ENCODE measurements around the gene DOCK2. TPM values are rescaled to one million over a fixed set of nuclear protein-coding genes. Genes with fewer than 3 reads are reported as not detected.

The DOCK2 gene
- total RNA-seq, 1 donor from 2014 or later = 13.5 TPM

- no peak for DNase-seq (ENCODE audit: low read depth)
Measured at GRCh38 chr5:169905017-169905416, 267.9 kb downstream of the DOCK2 start.

DNA sequence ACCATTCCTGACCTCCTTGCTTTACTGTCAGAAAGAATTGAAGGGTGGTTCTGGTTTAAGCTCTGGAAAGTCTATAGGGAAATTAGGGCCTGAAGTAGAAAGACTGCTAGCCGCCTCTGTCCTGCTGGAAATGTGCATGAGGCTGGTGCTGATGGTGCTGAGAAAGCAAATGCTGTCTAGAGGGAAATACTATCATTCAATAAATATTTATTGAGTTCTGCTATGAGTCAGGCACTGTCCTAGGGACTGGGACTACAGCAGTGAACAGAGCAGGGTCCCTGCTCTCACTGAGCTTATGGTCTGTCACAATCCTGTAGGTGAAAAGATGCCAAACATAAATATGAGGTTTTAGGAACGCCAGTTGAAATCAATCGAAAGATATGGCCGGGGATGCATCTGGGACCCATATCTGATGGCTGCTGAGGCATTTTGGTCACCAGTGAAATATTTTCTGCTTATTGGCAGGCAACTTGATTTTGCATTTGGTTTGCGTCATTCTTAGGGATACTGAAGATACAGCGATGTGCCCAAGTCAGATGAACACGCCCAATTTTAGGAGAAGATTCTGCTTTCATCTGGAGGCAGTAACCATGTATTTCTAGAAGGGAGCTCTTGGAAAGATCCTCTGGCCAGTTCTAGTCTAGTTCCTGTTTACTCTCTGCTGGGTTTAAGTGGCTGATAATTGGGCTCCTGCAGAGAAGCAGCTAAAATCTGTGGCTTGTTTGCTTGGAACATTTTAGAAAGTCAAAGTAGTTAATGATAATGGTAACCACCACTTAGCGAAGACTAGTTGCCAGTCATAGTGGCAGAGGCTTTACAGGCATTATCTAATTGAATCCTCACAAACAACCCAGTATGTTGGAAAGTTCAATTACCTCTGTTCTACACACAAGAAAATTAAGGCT is 269.9 kb downstream of the DOCK2 start:
- no peak for DNase-seq (ENCODE audit: low read depth)

DNA sequence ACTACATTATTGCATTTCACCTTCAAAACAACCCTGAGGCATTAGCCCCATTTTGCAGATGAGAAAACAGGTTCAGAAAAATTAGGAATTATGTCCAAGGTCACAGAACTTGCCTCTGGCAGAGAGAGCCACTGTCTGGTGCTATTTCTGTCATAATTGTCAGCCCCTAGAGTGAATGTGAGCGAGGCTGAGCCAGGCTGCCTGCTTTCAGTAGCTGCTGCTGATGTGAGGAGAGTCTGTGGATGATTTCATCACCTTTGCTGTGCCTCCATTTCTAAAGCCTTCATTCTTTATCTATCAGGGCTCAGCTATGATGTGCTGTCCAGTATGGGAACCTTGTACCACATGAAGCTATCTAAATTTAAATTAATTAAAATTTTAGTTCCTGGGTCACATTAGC is 271.8 kb downstream of the DOCK2 start:
- no peak for DNase-seq (ENCODE audit: low read depth)

DNA sequence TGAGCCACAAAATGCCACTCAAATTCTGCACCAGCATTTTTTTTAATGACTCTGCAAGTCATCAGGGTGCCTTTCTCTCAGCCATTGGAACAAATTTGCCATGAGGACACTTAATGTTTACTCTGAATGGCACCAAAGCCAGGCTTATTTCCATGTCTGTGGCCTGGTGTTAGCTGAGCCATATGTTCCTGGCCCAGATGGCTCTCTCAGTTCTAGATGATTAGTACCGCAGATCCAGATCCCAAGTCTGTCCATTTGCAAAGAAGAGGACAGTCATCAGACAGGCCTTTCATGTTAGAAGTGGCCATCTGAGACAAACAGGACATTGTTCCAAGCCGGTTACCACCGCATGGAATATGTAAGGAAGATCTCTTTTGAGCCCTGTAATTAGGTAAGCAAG is 272.9 kb downstream of the DOCK2 start:
- no peak for DNase-seq (ENCODE audit: low read depth)

- DNase-seq (ENCODE audit: low read depth) = no peak
Measured at GRCh38 chr5:169910393-169910792, 273.3 kb downstream of the DOCK2 start.

GRCh38 chr5:169911448-169912212 is 274.6 kb downstream of the DOCK2 start:
- DNase-seq (ENCODE audit: low read depth) = peak; percentile 40

- DNase-seq (ENCODE audit: low read depth) = no peak
Measured at GRCh38 chr5:169913479-169913878, 276.4 kb downstream of the DOCK2 start.

DNA sequence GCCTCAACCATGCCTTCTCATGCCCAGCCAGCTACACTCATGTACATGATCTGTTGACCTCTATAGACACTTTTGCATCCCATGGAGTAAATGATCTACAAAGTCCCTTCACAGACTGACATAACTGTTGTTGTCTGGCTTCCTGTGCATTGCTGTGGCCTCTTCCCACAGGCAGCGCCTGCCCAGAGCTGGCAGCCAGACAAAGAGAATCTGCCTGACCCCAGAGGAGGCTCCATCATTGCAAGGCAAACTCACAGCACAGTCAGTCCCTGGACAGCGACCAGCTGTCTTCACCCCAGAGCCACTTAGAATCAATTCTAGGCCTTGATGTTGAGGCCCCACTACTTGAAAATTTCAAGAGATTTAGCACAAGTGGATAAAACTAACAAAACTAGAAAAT is 277.7 kb downstream of the DOCK2 start:
- DNase-seq (ENCODE audit: low read depth) = peak; percentile 40

DNA sequence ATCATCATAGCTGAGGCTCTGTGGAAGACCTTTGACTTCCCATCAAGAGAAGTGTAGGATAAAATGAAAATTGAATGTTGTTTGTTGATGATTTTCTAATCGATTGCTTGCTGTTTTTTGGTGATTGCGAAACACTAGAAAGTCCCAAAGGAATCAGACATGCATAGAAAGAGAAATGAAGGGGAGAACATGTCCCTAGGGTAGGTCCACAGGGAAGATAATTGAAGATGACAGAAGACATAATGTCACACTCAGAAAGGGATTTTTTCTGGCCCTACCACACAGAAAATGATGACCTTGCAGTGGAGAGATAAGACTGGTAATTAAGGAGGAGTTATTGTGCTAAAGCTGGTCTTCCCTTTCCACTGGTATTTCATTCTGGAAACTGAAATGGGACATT is 280.4 kb downstream of the DOCK2 start:
- peak; percentile 19 for DNase-seq (ENCODE audit: low read depth)

DNA sequence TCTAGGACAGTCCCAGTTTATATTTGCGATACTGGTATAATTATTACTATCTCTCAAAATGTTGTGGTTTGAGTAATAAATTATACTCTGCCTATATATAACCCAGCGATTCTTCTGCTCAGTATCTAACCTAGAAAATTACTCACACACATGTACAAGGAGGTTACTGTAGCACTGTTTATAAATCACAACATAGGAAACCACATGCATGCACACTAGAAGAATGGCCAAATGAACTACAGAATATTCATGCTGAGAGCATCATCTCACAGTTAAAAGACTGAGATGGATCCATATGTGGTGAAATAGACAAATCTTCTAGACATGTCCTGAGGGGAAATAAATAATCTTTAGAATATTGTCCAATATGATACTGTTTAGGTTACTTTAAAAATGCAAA is 281.2 kb downstream of the DOCK2 start:
- no peak for DNase-seq (ENCODE audit: low read depth)

DNA sequence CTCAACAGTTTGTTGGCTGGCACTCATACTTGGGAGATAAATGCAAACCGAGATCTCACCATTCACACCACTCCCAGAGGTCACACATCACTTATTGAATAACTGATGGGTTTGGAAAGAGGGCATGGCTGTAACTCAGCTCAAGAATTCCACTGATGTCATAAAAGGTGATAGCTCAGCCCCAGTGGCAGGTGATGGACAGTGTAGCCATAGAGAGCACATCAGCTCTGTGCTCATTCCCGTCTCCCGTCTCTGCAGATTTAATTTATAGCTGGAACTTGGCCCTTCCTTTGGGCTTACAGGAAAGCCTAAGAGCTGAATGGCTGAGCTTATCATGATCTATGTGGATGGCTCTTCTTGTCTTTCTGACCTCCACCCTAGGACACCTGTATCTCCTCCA is 283.4 kb downstream of the DOCK2 start:
- no peak for DNase-seq (ENCODE audit: low read depth)

DNA sequence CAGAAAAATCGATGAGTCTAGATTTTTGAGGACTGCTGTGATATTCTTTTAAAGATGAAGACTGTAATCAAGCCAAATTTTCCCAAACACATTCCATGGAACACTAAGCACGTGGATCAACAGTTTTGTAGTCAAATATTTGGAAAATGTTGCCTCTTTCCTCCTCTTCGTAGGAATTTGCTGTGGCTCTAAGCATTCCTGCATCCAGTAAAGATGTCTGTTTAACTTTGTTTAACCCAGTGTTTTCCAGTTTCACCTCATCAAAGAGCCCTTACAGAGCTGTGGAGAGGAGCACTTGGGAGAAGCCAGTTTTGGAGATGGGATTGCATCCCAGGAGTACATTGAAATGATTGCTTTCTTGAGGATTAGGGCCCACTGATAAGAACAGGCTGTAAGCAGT is 284.3 kb downstream of the DOCK2 start:
- no peak for DNase-seq (ENCODE audit: low read depth)

DNA sequence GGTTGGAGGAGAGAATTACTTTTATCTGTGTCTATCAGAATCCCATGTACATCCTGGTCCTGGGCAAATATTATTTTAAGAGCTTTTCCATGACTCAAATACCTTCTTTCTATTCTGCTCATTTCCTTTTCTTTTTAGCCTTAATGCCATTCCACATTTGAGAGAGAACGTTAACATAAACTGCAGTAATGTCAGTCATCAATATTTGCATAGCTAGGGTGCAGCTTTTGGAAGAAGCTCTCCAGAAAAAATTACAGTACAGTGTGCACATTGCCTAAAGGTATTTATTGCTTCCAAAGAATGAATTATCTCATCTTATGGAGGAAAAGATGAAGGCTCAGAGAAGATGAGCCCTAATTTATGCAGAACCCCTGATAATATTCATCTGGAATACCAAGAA is 284.9 kb downstream of the DOCK2 start:
- no peak for DNase-seq (ENCODE audit: low read depth)

DNA sequence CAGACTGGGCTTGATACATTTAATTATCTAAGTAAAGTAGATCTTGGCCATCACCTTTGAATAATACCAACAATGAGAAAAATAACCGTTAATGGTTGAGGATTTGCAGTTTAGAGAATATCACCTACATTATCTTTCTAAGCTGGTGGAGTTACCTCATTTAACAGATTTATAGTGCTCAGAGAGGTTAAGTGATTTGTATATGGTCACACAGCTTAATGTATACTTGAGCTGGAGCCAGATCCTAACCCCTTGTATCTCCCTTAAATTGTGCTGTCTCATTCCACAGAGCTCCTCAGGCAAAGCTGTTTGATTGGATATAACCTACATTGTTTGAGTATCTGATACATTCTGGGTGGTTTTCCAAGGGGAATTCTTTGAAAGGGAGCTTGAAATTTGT is 285.4 kb downstream of the DOCK2 start:
- no peak for DNase-seq (ENCODE audit: low read depth)

DNA sequence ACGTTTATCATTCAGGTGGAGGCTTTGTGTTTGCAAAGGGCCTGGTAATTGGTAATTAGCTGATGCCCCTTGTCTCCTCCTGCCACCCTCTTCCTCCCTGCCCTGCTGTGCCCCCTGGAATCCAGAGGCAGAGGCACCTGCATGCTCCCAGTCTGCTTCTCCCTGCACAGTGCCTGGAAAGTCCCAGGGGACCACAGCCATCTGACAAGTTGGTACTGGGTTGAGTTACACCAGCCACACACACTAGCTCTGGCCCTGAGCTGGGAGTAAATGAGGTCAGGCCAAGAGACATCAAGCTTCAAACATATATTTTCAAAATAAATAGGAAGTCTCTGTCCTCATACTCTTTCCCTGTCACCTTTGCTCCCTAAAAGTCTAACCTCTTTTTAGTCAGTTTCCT is 286.9 kb downstream of the DOCK2 start:
- no peak for DNase-seq (ENCODE audit: low read depth)

DNA sequence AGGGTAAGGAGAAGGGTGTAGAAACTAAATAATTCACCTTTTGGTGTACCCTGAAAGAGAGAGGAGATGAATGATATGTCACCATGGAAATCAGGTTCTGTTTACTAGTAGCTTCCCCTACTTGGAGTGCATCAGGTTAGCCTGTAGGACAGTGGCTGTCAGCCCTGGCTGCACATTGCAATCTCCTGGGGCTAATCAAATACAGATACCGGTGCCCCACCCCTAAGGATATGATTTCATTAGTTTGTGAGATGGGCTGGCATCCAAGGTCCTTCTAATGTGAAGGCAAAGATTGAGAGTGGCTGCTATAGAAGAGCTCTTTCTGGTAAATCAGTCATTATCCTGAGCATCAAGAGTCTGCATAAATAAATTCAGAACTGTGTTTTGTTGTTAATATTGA is 296.1 kb downstream of the DOCK2 start:
- DNase-seq (ENCODE audit: low read depth) = no peak

GRCh38 chr5:169933616-169934015 is 296.5 kb downstream of the DOCK2 start:
- no peak for DNase-seq (ENCODE audit: low read depth)

DNA sequence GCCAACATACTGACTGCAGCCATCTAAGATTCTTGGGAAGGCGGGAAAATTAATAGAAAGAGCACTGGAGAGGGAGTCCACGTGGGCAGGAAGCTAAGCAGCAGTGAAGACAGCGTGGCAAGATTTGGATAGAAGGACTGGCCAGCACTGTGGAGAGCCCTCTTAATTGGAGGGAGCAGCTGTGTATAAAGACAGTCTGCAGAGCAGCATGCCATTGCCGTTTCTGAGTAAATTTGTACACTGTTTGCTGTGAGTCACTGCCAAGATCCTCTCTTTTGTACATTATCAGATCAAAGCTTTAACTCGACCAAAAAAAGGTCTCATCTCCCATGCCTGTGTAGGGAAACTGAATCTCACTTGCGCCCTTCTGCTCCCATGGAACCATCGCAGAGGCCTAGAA is 297.9 kb downstream of the DOCK2 start:
- no peak for DNase-seq (ENCODE audit: low read depth)

DNA sequence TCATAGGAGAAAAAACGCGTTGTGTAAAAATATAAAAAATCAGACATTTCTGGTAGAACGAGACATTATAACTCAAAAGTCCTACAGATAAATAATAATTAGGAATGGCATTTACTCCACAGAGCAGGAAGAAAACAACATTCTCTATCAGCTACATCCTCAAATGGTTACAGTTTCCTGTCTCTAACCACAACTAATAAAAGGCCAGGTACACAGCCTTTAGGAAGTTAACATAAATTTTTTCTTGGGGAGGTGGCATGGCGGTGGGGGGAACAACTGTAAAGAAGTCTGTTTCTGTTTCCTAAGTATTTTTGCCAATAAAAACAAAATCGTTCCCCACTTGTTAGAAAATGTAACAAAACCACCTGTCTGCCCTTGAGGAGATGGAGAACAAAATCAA is 298.7 kb downstream of the DOCK2 start:
- DNase-seq (ENCODE audit: low read depth) = no peak

DNA sequence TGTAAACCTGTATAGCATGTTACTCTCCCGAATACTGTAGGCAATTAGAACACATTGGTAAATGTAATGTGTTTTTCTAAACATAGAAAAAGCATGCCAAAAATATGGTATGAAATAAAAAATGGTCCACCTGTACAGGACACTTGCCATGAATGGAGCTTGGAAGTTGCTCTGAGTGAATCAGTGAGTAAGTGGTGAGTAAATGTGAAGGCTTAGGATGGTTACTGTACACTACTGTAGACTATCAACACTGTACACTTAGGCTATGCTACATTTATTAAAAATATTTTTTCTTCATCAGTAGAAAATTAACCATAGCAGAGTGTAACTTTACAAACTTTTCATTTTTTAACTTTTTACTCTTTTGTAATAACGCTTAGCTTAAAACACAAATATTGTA is 301.4 kb downstream of the DOCK2 start:
- no peak for DNase-seq (ENCODE audit: low read depth)

GRCh38 chr5:169939731-169940130 is 302.7 kb downstream of the DOCK2 start:
- DNase-seq (ENCODE audit: low read depth) = peak; percentile 94

GRCh38 chr5:169941542-169941941 is 304.5 kb downstream of the DOCK2 start:
- no peak for DNase-seq (ENCODE audit: low read depth)

- no peak for DNase-seq (ENCODE audit: low read depth)
Measured at GRCh38 chr5:169942181-169942580, 305.1 kb downstream of the DOCK2 start.

Measured in renal cortical epithelial cell (primary cell).